Measurements from ENCODE around the gene PHACTR4. TPM values are rescaled to one million over a fixed set of nuclear protein-coding genes. Genes with fewer than 3 reads are reported as not detected.
"Not testable (repeated sequence)": the region's sequence is repeated elsewhere in the genome, so short reads cannot be mapped to it uniquely, and the experiment has no call there.

Gene PHACTR4
- total RNA-seq, 1 donor from 2014 or later = 15.1 TPM

GRCh38 chr1:28525002-28525642 lies 155.6 kb downstream of the PHACTR4 start:
- DNase-seq = not testable (repeated sequence)

- no peak for DNase-seq
These were observed 157.3 kb downstream of the PHACTR4 start for GRCh38 chr1:28526886-28527285.

DNA sequence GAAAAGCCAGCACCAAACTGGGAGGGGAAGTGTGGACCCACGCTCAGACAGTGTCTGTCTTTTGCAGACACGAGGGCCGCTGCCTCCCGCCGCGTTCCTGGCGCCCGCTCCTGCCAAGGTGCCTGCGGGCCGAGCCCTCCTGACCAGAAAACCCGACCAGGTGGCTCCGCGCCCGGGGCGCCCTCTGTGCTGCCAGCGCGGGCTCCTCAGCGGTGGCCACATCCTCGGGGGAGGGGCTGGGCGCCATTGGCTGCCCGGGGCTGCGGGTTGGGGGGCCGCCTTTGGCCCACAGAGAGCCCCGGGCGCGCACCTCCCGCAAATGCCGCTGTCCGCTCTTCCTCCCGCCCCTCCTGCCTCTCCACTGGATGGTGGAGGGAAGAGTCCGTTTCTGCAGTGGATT lies 160.9 kb downstream of the PHACTR4 start:
- DNase-seq = no peak

- no peak for DNase-seq
These were observed 165.1 kb downstream of the PHACTR4 start for GRCh38 chr1:28534671-28535070.

- DNase-seq = no peak
These were observed 165.6 kb downstream of the PHACTR4 start for GRCh38 chr1:28535180-28535579.

- DNase-seq = peak; percentile 44
These were observed 168.1 kb downstream of the PHACTR4 start for GRCh38 chr1:28537457-28538199.

- DNase-seq = peak; percentile 20
These were observed 168.7 kb downstream of the PHACTR4 start for GRCh38 chr1:28538286-28538685.

DNA sequence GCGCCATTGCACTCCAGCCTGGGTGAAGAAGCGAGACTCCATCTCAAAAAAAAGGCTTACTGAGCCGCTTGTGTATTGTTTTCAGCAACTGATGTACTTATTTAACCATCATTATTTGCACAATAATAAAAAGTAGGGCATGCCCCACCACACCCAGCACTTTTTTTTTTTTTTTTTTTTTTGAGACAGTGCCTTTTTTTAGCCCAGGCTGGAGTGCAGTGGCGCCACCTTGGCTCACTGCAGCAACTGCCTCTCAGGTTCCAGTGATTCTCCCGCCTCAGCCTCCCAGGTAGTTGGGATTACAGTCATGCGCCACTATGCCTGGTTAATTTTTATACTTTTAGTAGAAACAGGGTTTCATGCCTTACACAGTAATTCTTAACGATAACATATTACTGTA lies 171.1 kb downstream of the PHACTR4 start:
- no peak for DNase-seq

GRCh38 chr1:28541414-28542015 lies 172.0 kb downstream of the PHACTR4 start:
- not testable (repeated sequence) for DNase-seq

GRCh38 chr1:28545246-28545628 lies 175.7 kb downstream of the PHACTR4 start:
- DNase-seq = no peak

- no peak for DNase-seq
These were observed 178.8 kb downstream of the PHACTR4 start for GRCh38 chr1:28548318-28548717.

Small RNA genes within 50 kb of the gene (small RNA-seq; reads per million reads assigned to genes)
- gene RF00019 (ENCODE audit: low replicate concordance) = not detected
- not detected for gene RNU6ATAC27P (ENCODE audit: low replicate concordance)
- gene SNORA73A (ENCODE audit: low replicate concordance) = not detected
- gene SNORA73B (ENCODE audit: low replicate concordance) = 6.3 reads per million, percentile 93 among the genes with 10 or more reads in this experiment

Other genes with a start within 250 kb of the PHACTR4 start
- 1.3 TPM for gene PTAFR, start 193.1 kb upstream of the PHACTR4 start, total RNA-seq
- 33.7 TPM for gene DNAJC8, start 136.7 kb upstream of the PHACTR4 start, total RNA-seq
- gene ATP5IF1, start 133.6 kb upstream of the PHACTR4 start, total RNA-seq = 58.9 TPM
- gene SESN2, start 110.2 kb upstream of the PHACTR4 start, total RNA-seq = 2.7 TPM
- 15.6 TPM for gene MED18, start 40.7 kb upstream of the PHACTR4 start, total RNA-seq
- 18.8 TPM for gene RCC1, start 136.3 kb downstream of the PHACTR4 start, total RNA-seq
- 21.7 TPM for gene TRNAU1AP, start 183.3 kb downstream of the PHACTR4 start, total RNA-seq
- gene RAB42, start 222.5 kb downstream of the PHACTR4 start, total RNA-seq = 14.2 TPM

All from tongue (tissue), 3 donors.